ENCODE results near the gene RASSF4.

Gene RASSF4

GRCh38 chr10:44958196-44958897 is 1.3 kb upstream of the RASSF4 start:
- Mint-ChIP-seq H3K27me3 (peaks cover 13% of the 10 kb centered on the region), H3K27ac (peak overlapping the region; percentile 24), H3K9me3 (no peaks in the 10 kb centered on the region), H3K4me3 (peak overlapping the region; percentile 81), H3K36me3 (peaks cover 12% of the 10 kb centered on the region), H3K4me1 (peaks cover 16% of the 10 kb centered on the region)
- CTCF ChIA-PET: no interaction called here
- no peak for DNase-seq

GRCh38 chr10:44958898-44959246 is 730 bp upstream of the RASSF4 start:
- H3K9me3 Mint-ChIP-seq: no peaks in the 10 kb centered on the region
- peaks cover 16% of the 10 kb centered on the region for H3K4me1 Mint-ChIP-seq
- H3K36me3 Mint-ChIP-seq: peaks cover 11% of the 10 kb centered on the region
- DNase-seq: no peak
- CTCF ChIA-PET: no interaction called here
- H3K4me3 Mint-ChIP-seq: peak overlapping the region; percentile 81
- peaks cover 13% of the 10 kb centered on the region for H3K27me3 Mint-ChIP-seq
- peak overlapping the region; percentile 63 for H3K27ac Mint-ChIP-seq

GRCh38 chr10:44960088-44960460 is 472 bp downstream of the RASSF4 start:
- Mint-ChIP-seq H3K27me3 (peaks cover 13% of the 10 kb centered on the region), H3K9me3 (no peaks in the 10 kb centered on the region), H3K27ac (no peak overlapping the region), H3K36me3 (peaks cover 11% of the 10 kb centered on the region), H3K4me3 (peak overlapping the region; percentile 81), H3K4me1 (peaks cover 13% of the 10 kb centered on the region)
- CTCF ChIA-PET: interaction anchor here (1.0 kb wide), 1 partner anchor 27 kb away, joined by 7 read pairs; no protein-coding TSS in a partner anchor
- no peak for DNase-seq

GRCh38 chr10:44960482-44961229 is 1.1 kb downstream of the RASSF4 start:
- Mint-ChIP-seq H3K9me3 (no peaks in the 10 kb centered on the region), H3K27me3 (peaks cover 13% of the 10 kb centered on the region), H3K4me3 (peak overlapping the region; percentile 81), H3K27ac (no peak overlapping the region), H3K4me1 (peaks cover 13% of the 10 kb centered on the region), H3K36me3 (peaks cover 10% of the 10 kb centered on the region)
- CTCF ChIA-PET: interaction anchor here (1.0 kb wide), 1 partner anchor 27 kb away, joined by 7 read pairs; no protein-coding TSS in a partner anchor
- no peak for DNase-seq

- H3K27me3 Mint-ChIP-seq: peaks cover 13% of the 10 kb centered on the region
- no peak for DNase-seq
- H3K4me1 Mint-ChIP-seq: peaks cover 17% of the 10 kb centered on the region
- H3K27ac Mint-ChIP-seq: no peak overlapping the region
- peaks cover 4% of the 10 kb centered on the region for H3K36me3 Mint-ChIP-seq
- H3K9me3 Mint-ChIP-seq: no peaks in the 10 kb centered on the region
- peak overlapping the region; percentile 14 for H3K4me3 Mint-ChIP-seq
- CTCF ChIA-PET: interaction anchor here (1.0 kb wide), 1 partner anchor 28 kb away, joined by 7 read pairs; no protein-coding TSS in a partner anchor
Measured at GRCh38 chr10:44961230-44961571, 1.6 kb downstream of the RASSF4 start.

GRCh38 chr10:44961931-44962750 is 2.5 kb downstream of the RASSF4 start:
- no peaks in the 10 kb centered on the region for H3K9me3 Mint-ChIP-seq
- peaks cover 13% of the 10 kb centered on the region for H3K27me3 Mint-ChIP-seq
- DNase-seq: no peak
- CTCF ChIA-PET: interaction anchor here (2.2 kb wide), 1 partner anchor 29 kb away, joined by 11 read pairs; no protein-coding TSS in a partner anchor
- H3K4me3 Mint-ChIP-seq: no peak overlapping the region
- peaks cover 20% of the 10 kb centered on the region for H3K4me1 Mint-ChIP-seq
- no peak overlapping the region for H3K27ac Mint-ChIP-seq
- no peaks in the 10 kb centered on the region for H3K36me3 Mint-ChIP-seq

- no peak overlapping the region for H3K27ac Mint-ChIP-seq
- CTCF ChIA-PET: interaction anchor here (1.0 to 2.2 kb wide), 3 partner anchors 10 to 30 kb away, joined by 3 to 11 read pairs (median 4); partner anchors contain the start of gene DEPP1
- H3K27me3 Mint-ChIP-seq: peaks cover 13% of the 10 kb centered on the region
- H3K4me3 Mint-ChIP-seq: no peak overlapping the region
- no peaks in the 10 kb centered on the region for H3K36me3 Mint-ChIP-seq
- no peak for DNase-seq
- no peaks in the 10 kb centered on the region for H3K9me3 Mint-ChIP-seq
- H3K4me1 Mint-ChIP-seq: peaks cover 25% of the 10 kb centered on the region
Measured at GRCh38 chr10:44962870-44963738, 3.5 kb downstream of the RASSF4 start.

GRCh38 chr10:44963772-44964633 is 4.4 kb downstream of the RASSF4 start:
- no peaks in the 10 kb centered on the region for H3K36me3 Mint-ChIP-seq
- no peak overlapping the region for H3K27ac Mint-ChIP-seq
- H3K9me3 Mint-ChIP-seq: no peaks in the 10 kb centered on the region
- no peak for DNase-seq
- H3K4me3 Mint-ChIP-seq: no peak overlapping the region
- H3K27me3 Mint-ChIP-seq: peaks cover 13% of the 10 kb centered on the region
- peaks cover 25% of the 10 kb centered on the region for H3K4me1 Mint-ChIP-seq
- CTCF ChIA-PET: interaction anchor here (1.0 to 2.3 kb wide), 4 partner anchors 9 to 31 kb away, joined by 3 to 11 read pairs (median 6); partner anchors contain the start of gene DEPP1

GRCh38 chr10:44965104-44965503 is 5.5 kb downstream of the RASSF4 start:
- peaks cover 13% of the 10 kb centered on the region for H3K27me3 Mint-ChIP-seq
- CTCF ChIA-PET: interaction anchor here (1.9 to 2.3 kb wide), 2 partner anchors 11 to 33 kb away, joined by 5 to 9 read pairs; no protein-coding TSS in a partner anchor
- H3K4me3 Mint-ChIP-seq: no peak overlapping the region
- no peaks in the 10 kb centered on the region for H3K36me3 Mint-ChIP-seq
- H3K9me3 Mint-ChIP-seq: no peaks in the 10 kb centered on the region
- peaks cover 29% of the 10 kb centered on the region for H3K4me1 Mint-ChIP-seq
- no peak for DNase-seq
- no peak overlapping the region for H3K27ac Mint-ChIP-seq

GRCh38 chr10:44965651-44966097 is 6.1 kb downstream of the RASSF4 start:
- peaks cover 29% of the 10 kb centered on the region for H3K4me1 Mint-ChIP-seq
- H3K4me3 Mint-ChIP-seq: no peak overlapping the region
- H3K27ac Mint-ChIP-seq: no peak overlapping the region
- H3K36me3 Mint-ChIP-seq: no peaks in the 10 kb centered on the region
- H3K27me3 Mint-ChIP-seq: peaks cover 8% of the 10 kb centered on the region
- no peaks in the 10 kb centered on the region for H3K9me3 Mint-ChIP-seq
- no peak for DNase-seq
- CTCF ChIA-PET: interaction anchor here (1.0 to 2.3 kb wide), 5 partner anchors 10 to 33 kb away, joined by 3 to 9 read pairs (median 5); no protein-coding TSS in a partner anchor

- Mint-ChIP-seq H3K27ac (no peak overlapping the region), H3K27me3 (peaks cover 2% of the 10 kb centered on the region), H3K4me3 (no peak overlapping the region), H3K9me3 (no peaks in the 10 kb centered on the region), H3K36me3 (no peaks in the 10 kb centered on the region), H3K4me1 (peaks cover 29% of the 10 kb centered on the region)
- no peak for DNase-seq
- CTCF ChIA-PET: interaction anchor here (0.7 to 2.3 kb wide), 7 partner anchors 9 to 34 kb away, joined by 3 to 9 read pairs (median 5); no protein-coding TSS in a partner anchor
Measured at GRCh38 chr10:44966129-44966815, 6.7 kb downstream of the RASSF4 start.

All from activated naive CD4-positive, alpha-beta T cell treated with anti-CD3 and anti-CD28 coated beads, Interleukin-2, amount 10 ng/mL, durations not matched to agents 7 days and 5 days (primary cell).